B cell (primary cell): ENCODE data around the gene DHRS12. TPM values are rescaled to one million over a fixed set of nuclear protein-coding genes. Genes with fewer than 3 reads are reported as not detected.
A peak's percentile ranks its signal among the peaks of the same experiment; 100 is the strongest.

ENCODE experiments used
- ATAC-seq: fragments of 200-7000 bp; cut with Tn5 transposase; one replicate; pipeline ENCODE4 v1.10.0; 2021; ENCODE audit warnings: low read depth, mild to moderate bottlenecking, moderate number of reproducible peaks, moderate library complexity
- CTCF ChIA-PET: fragments of 350-600 bp; sonication (Branson Sonifier 250); formaldehyde crosslinking; loops from one replicate; lab custom pipeline; 2021; ENCODE audit warnings: antibody characterized with exemption, inconsistent platforms; lab: Charles Lee
- POLR2A ChIA-PET: fragments of 350-600 bp; sonication (Branson Sonifier 250); formaldehyde crosslinking; loops from one replicate; lab custom pipeline; 2021; ENCODE audit warnings: antibody characterized with exemption; lab: Charles Lee
- DNase-seq: peaks from one replicate; pipeline ENCODE4 v3.0.0; 2013
- H2AFZ ChIP-seq: 2 replicates; pipeline ENCODE4 v1.6.1; 2012; ENCODE audit warnings: mild to moderate bottlenecking, low read depth, low read length; ENCODE audit not compliant: insufficient read depth, poor library complexity, severe bottlenecking
- H3K27ac ChIP-seq, 2 donors: 1 replicate in 1 of 2; 2 replicates in 1 of 2; pipeline ENCODE4 v1.5.1; 2012 to 2013; ENCODE audit warnings: low read length in 2 of 2, mild to moderate bottlenecking in 2 of 2, moderate library complexity in 1 of 2
- H3K27me3 ChIP-seq, 4 experiments: fragments of 200-600 bp in 1 of 4; sonication (generic) in 1 of 4; replicated peaks in 1 of 4; 1 replicate in 2 of 4; 2 replicates in 2 of 4; pipeline versions ENCODE4 v1.6.1 to v1.7.0; 2013 to 2016; ENCODE audit warnings: low read length in 3 of 4, mild to moderate bottlenecking in 2 of 4, mixed read lengths in 1 of 4, moderate library complexity in 1 of 4; ENCODE audit not compliant: insufficient read depth in 4 of 4, control insufficient read depth in 3 of 4; ENCODE audit errors: control extremely low read depth in 1 of 4
- H3K36me3 ChIP-seq, 2 experiments: replicated peaks in 1 of 2; 1 replicate in 1 of 2; 2 replicates in 1 of 2; pipeline versions ENCODE4 v1.6.1 to v1.7.1; 2013; ENCODE audit warnings: low read length in 1 of 2; ENCODE audit not compliant: insufficient read depth in 2 of 2, control insufficient read depth in 1 of 2; ENCODE audit errors: control extremely low read depth in 1 of 2, extremely low read depth in 1 of 2
- H3K4me1 ChIP-seq, 2 donors: fragments of 200-600 bp in 1 of 2; sonication (generic) in 1 of 2; 1 replicate in 1 of 2; 2 replicates in 1 of 2; pipeline versions ENCODE4 v1.5.1 to v1.6.1; 2013 to 2017; ENCODE audit warnings: low read length in 2 of 2; ENCODE audit not compliant: control insufficient read depth in 2 of 2, insufficient read depth in 2 of 2
- H3K4me2 ChIP-seq: replicated peaks from 2 replicates; pipeline ENCODE3; 2012; ENCODE audit warnings: mild to moderate bottlenecking, low read depth, low read length; ENCODE audit not compliant: poor library complexity, severe bottlenecking
- H3K4me3 ChIP-seq, 5 experiments: fragments of 200-600 bp in 1 of 5; sonication (generic) in 1 of 5; 1 replicate in 3 of 5; 2 replicates in 2 of 5; pipeline versions ENCODE4 v1.5.1 to v1.7.0; 2011 to 2016; ENCODE audit warnings: low read length in 4 of 5, mild to moderate bottlenecking in 4 of 5, low read depth in 2 of 5, control low read depth in 1 of 5, moderate library complexity in 1 of 5; ENCODE audit not compliant: insufficient read depth in 1 of 5; ENCODE audit errors: control extremely low read depth in 1 of 5, extremely low read depth in 1 of 5
- H3K79me2 ChIP-seq: fragments of 200-600 bp; sonication (generic); one replicate; pipeline ENCODE4 v1.6.0; 2016; ENCODE audit warnings: low read length; ENCODE audit not compliant: control insufficient read depth, insufficient read depth
- H3K9ac ChIP-seq: fragments of 200-600 bp; sonication (generic); 2 replicates; pipeline ENCODE4 v1.6.1; 2017; ENCODE audit warnings: mild to moderate bottlenecking, low read length, moderate library complexity
- H3K9me3 ChIP-seq, 3 donors: one replicate each; pipeline versions ENCODE4 v1.6.1 to v1.7.1; 2013; ENCODE audit warnings: low read length in 2 of 3; ENCODE audit not compliant: control insufficient read depth in 2 of 3, insufficient read depth in 1 of 3; ENCODE audit errors: control extremely low read depth in 1 of 3
- H4K20me1 ChIP-seq: 2 replicates; pipeline ENCODE4 v1.6.0; 2012; ENCODE audit warnings: mild to moderate bottlenecking, low read length; ENCODE audit not compliant: insufficient read depth, control insufficient read depth, poor library complexity, severe bottlenecking
- H3K27ac Mint-ChIP-seq: one replicate; pipeline ENCODE4 v1.8.0; 2021; ENCODE audit warnings: mixed read lengths
- H3K27me3 Mint-ChIP-seq: one replicate; pipeline ENCODE4 v1.8.0; 2021; ENCODE audit warnings: mixed read lengths
- H3K4me1 Mint-ChIP-seq: one replicate; pipeline ENCODE4 v1.8.0; 2021; ENCODE audit warnings: mixed read lengths
- H3K4me3 Mint-ChIP-seq: one replicate; pipeline ENCODE4 v1.8.0; 2021; ENCODE audit warnings: mixed read lengths
- H3K9me3 Mint-ChIP-seq: one replicate; pipeline ENCODE4 v1.8.0; 2022; ENCODE audit warnings: mixed read lengths; ENCODE audit not compliant: insufficient read depth
- EZH2 ChIP-seq: IDR thresholded peaks from 2 replicates; pipeline ENCODE4 v1.6.1; 2012; ENCODE audit warnings: borderline replicate concordance, low read depth, mild to moderate bottlenecking, moderate library complexity, low read length; ENCODE audit not compliant: insufficient read depth, poor library complexity, severe bottlenecking
- WGBS: methylation state at CpG from one replicate; pipeline ENCODE4 v1.1.5; 2013; ENCODE audit warnings: missing lambda C conversion rate; ENCODE audit not compliant: insufficient coverage; 5-methylcytosine and 5-hydroxymethylcytosine counted together
- intact Hi-C: fragments of 100-400 bp; cut with micrococcal nuclease; formaldehyde crosslinking; loops from one replicate; pipeline ENCODE4 v1.10.0; 2022
- polyA plus RNA-seq: library from polyadenylated mRNA; depleted of rRNA; stranded (reverse); fragments of >200 nt; gene quantifications from 2 replicates; pipeline ENCODE4 v1.2.3, GENCODE V29; 2012
- total RNA-seq, 2 donors: library from RNA; stranded (reverse); fragments of 120-200 nt in 1 of 2; gene quantifications; 1 replicate in 1 of 2; 2 replicates in 1 of 2; pipeline versions ENCODE4 v1.2.3 to v1.2.4, GENCODE V29; 2013 to 2022
- TF ChIP-seq, protein P1 (sequence below): fragments of 200-600 bp; IDR thresholded peaks from one replicate; pipeline ENCODE4 v1.8.0; 2022; ENCODE audit warnings: antibody characterized with exemption, mild to moderate bottlenecking

DHRS12 gene
- total and polyA plus RNA-seq, 2 donors (not counting 1 experiment from before 2014, with no cell fraction given) = 12.0 to 23.2 TPM

DNA sequence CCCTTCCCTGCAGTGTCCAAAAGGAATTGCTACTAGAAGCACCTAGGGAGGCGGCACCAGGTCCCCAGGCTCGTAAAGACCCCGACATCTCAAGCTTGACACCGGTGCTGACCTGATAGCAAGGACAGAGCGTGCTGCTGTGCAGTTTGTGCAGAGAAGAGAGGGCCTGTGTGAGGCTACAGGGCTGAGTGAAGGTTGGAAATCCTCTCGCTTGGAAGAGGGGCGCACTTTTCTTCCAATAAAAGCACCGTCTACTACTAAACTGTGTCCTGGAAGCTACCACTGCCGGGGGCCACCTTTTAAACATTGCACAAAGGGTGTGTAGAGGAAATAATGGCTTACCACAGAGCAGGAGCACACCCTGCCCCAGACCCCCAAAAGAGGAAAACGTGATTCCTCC is 30.0 kb upstream of the DHRS12 start:
- H3K9me3 Mint-ChIP-seq = no peaks in the 10 kb centered on the region
- Histone ChIP-seq H3K27ac (no peak overlapping the region), H3K27me3 (peaks cover 0 to 8% (median 0%) of the 10 kb centered on the region in 4 experiments), H3K4me1 (peaks cover under 1 to 21% of the 10 kb centered on the region in 2 donors), H3K9me3 (no peaks in the 10 kb centered on the region), H2AFZ (no peak overlapping the region), H3K36me3 (no peaks in the 10 kb centered on the region), H3K4me2 (no peak overlapping the region), H4K20me1 (no peaks in the 10 kb centered on the region), H3K79me2 (no peaks in the 10 kb centered on the region), H3K9ac (no peak overlapping the region), H3K4me3 (no peak overlapping the region)
- ChIA-PET POLR2A (interaction anchor here (1.1 kb wide), 1 partner anchor 19 kb away, joined by 6 read pairs; no protein-coding TSS in a partner anchor), CTCF (interaction anchor here (1.1 to 6.3 kb wide), 4 partner anchors 10 to 390 kb away, joined by 3 to 125 read pairs (median 8); partner anchors contain the start of gene TMEM272)
- peaks cover 22% of the 10 kb centered on the region for H3K27me3 Mint-ChIP-seq
- no peak overlapping the region for H3K4me3 Mint-ChIP-seq
- no peak for ATAC-seq
- intact Hi-C loops = no loop called here
- no peak overlapping the region for H3K27ac Mint-ChIP-seq
- no peak for TF ChIP-seq EZH2
- TF ChIP-seq, protein P1, sequence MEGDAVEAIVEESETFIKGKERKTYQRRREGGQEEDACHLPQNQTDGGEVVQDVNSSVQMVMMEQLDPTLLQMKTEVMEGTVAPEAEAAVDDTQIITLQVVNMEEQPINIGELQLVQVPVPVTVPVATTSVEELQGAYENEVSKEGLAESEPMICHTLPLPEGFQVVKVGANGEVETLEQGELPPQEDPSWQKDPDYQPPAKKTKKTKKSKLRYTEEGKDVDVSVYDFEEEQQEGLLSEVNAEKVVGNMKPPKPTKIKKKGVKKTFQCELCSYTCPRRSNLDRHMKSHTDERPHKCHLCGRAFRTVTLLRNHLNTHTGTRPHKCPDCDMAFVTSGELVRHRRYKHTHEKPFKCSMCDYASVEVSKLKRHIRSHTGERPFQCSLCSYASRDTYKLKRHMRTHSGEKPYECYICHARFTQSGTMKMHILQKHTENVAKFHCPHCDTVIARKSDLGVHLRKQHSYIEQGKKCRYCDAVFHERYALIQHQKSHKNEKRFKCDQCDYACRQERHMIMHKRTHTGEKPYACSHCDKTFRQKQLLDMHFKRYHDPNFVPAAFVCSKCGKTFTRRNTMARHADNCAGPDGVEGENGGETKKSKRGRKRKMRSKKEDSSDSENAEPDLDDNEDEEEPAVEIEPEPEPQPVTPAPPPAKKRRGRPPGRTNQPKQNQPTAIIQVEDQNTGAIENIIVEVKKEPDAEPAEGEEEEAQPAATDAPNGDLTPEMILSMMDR = no peak
- WGBS = 95% methylated on average over 5 of the region's 10 CpGs
- DNase-seq = no peak
- H3K4me1 Mint-ChIP-seq = peaks cover 30% of the 10 kb centered on the region

DNA sequence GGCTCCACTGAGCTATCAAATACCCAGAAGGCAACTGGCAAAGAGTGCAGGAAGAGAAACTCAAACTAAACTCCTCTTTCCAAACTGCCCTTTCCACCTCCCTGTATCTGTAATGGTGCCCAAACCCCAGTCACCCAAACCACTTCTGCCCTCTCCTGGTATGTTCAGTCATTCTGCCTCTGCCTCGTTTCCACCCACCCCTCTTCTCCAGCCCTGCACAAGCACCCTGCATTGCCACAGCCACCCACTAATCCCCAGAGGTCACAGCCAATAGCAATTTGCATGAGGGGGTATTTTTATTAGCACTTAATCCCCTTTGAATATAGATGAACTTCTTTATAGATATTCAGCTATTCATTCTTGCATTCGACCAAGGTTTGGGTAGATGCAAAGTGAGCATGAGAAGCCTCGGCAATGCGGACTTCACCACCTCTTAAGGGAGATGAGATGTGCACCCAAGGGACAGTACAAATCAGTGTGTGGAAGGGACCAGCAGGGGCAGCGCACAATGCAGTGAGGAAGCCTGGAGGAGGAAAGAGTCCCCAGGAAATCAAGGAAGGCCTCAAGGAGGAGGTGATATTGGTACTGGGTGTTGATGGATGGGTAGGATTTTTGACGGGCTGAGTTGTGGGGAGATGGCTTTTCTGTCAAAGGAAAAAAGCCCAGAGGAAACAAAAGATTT is 28.6 kb upstream of the DHRS12 start:
- WGBS = 44% methylated on average over 6 of the region's 6 CpGs
- no peaks in the 10 kb centered on the region for H3K36me3 ChIP-seq
- ATAC-seq (peak; percentile 94), DNase-seq (peak; percentile 65)
- no peak overlapping the region for H3K4me2 ChIP-seq
- no peaks in the 10 kb centered on the region for H3K9me3 ChIP-seq
- Mint-ChIP-seq H3K4me3 (peak overlapping the region; percentile 37), H3K27me3 (peaks cover 22% of the 10 kb centered on the region), H3K9me3 (no peaks in the 10 kb centered on the region), H3K4me1 (peaks cover 39% of the 10 kb centered on the region), H3K27ac (no peak overlapping the region)
- H3K9ac ChIP-seq = no peak overlapping the region
- ChIA-PET POLR2A (no interaction called here), CTCF (interaction anchor here (0.6 to 6.3 kb wide), 13 partner anchors 10 to 707 kb away, joined by 3 to 125 read pairs (median 8); partner anchors contain the start of gene TMEM272)
- intact Hi-C loops = loop anchor here (1.0 kb wide), 1 partner anchor 17 kb away; no protein-coding TSS in a partner anchor
- H2AFZ ChIP-seq = peak overlapping the region; percentile 23
- TF ChIP-seq, protein P1 = peak; percentile 39
- TF ChIP-seq EZH2 = no peak
- H3K27me3 ChIP-seq = peaks cover 0 to 8% (median 0%) of the 10 kb centered on the region in 4 experiments
- no peak overlapping the region for H3K27ac ChIP-seq
- no peak overlapping the region for H3K4me3 ChIP-seq
- H3K4me1 ChIP-seq = peaks cover 7 to 29% of the 10 kb centered on the region in 2 donors
- H4K20me1 ChIP-seq = no peaks in the 10 kb centered on the region
- H3K79me2 ChIP-seq = no peaks in the 10 kb centered on the region
